Measurements from ENCODE around the gene FAM107B. TPM values are rescaled to one million over a fixed set of nuclear protein-coding genes. Genes with fewer than 3 reads are reported as not detected.

FAM107B gene
- total RNA-seq, 1 experiment from 2014 or later, result 144 TPM

- intact Hi-C loops (cut with micrococcal nuclease; ENCODE audit: unreplicated experiment), result no loop called here
- Histone ChIP-seq H3K4me2 (peak overlapping the region; percentile 44), H3F3A (ENCODE audit: insufficient read depth, low read depth) (no peaks in the 10 kb centered on the region; the same call in 1 of the 2 replicates), H2AFZ (peak overlapping the region; percentile 48; the same call in 1 of the 2 replicates), H3K4me3 (no peak overlapping the region), H3K79me2 (ENCODE audit: low read depth) (no peaks in the 10 kb centered on the region), H3K9me3 (ENCODE audit: insufficient read depth, low read depth) (no peaks in the 10 kb centered on the region), H3K36me3 (ENCODE audit: low read depth) (no peaks in the 10 kb centered on the region), H3K27ac (peak overlapping the region; percentile 29), H4K20me1 (ENCODE audit: insufficient read depth) (no peaks in the 10 kb centered on the region), H3K9me2 (ENCODE audit: insufficient read depth) (no peaks in the 10 kb centered on the region), H3K27me3 (ENCODE audit: insufficient read depth, low read depth) (no peaks in the 10 kb centered on the region), H3K4me1 (replicated peaks; ENCODE audit: insufficient read depth) (peaks cover 15% of the 10 kb centered on the region)
- BruUV-seq (replicated peaks), result no TSS peak
- ChIA-PET CTCF (interaction anchor here (0.7 kb wide), 1 partner anchor 25 kb away, joined by 5 read pairs; no protein-coding TSS in a partner anchor), POLR2A (ENCODE audit: unreplicated experiment) (no interaction called here)
- peak in 1 of 2 experiments; percentile 61 for DNase-seq
- TF ChIP-seq CTCF (conservative IDR thresholded peaks at IDR 0.05), result no peak; the same call in 1 of the 2 replicates
- no peak for TF ChIP-seq EZH2 (IDR thresholded peaks at IDR 0.05; ENCODE audit: low read depth)
Measured at GRCh38 chr10:14617852-14618251, 156.8 kb downstream of the FAM107B start.

- no peak overlapping the region for H3K4me3 ChIP-seq
- no peak for TF ChIP-seq EZH2 (IDR thresholded peaks at IDR 0.05; ENCODE audit: low read depth)
- no peak for TF ChIP-seq CTCF (conservative IDR thresholded peaks at IDR 0.05)
- no peak for DNase-seq
- ChIA-PET CTCF (interaction anchor here (0.7 kb wide), 1 partner anchor 26 kb away, joined by 5 read pairs; no protein-coding TSS in a partner anchor), POLR2A (ENCODE audit: unreplicated experiment) (no interaction called here)
- peaks cover 15% of the 10 kb centered on the region for H3K4me1 ChIP-seq (replicated peaks; ENCODE audit: insufficient read depth)
- no peaks in the 10 kb centered on the region for H3K79me2 ChIP-seq (ENCODE audit: low read depth)
- no peaks in the 10 kb centered on the region for H3K9me3 ChIP-seq (ENCODE audit: insufficient read depth, low read depth)
- H3K9me2 ChIP-seq (ENCODE audit: insufficient read depth), result no peaks in the 10 kb centered on the region
- H3K27me3 ChIP-seq (ENCODE audit: insufficient read depth, low read depth), result no peaks in the 10 kb centered on the region
- peak overlapping the region; percentile 48; the same call in 1 of the 2 replicates for H2AFZ ChIP-seq
- H3K36me3 ChIP-seq (ENCODE audit: low read depth), result no peaks in the 10 kb centered on the region
- peak overlapping the region; percentile 44; the same call in 1 of the 2 replicates for H3K4me2 ChIP-seq
- H4K20me1 ChIP-seq (ENCODE audit: insufficient read depth), result no peaks in the 10 kb centered on the region
- H3F3A ChIP-seq (ENCODE audit: insufficient read depth, low read depth), result no peaks in the 10 kb centered on the region; the same call in 1 of the 2 replicates
- intact Hi-C loops (cut with micrococcal nuclease; ENCODE audit: unreplicated experiment), result no loop called here
- peak overlapping the region; percentile 29 for H3K27ac ChIP-seq
- no TSS peak for BruUV-seq (replicated peaks)
Measured at GRCh38 chr10:14616955-14617730, 157.6 kb downstream of the FAM107B start.

- Histone ChIP-seq H3K79me2 (ENCODE audit: low read depth) (no peaks in the 10 kb centered on the region), H4K20me1 (ENCODE audit: insufficient read depth) (no peaks in the 10 kb centered on the region), H3K27me3 (ENCODE audit: insufficient read depth, low read depth) (no peaks in the 10 kb centered on the region), H3K36me3 (ENCODE audit: low read depth) (no peaks in the 10 kb centered on the region), H3K4me3 (no peak overlapping the region), H2AFZ (no peak overlapping the region), H3K9me3 (ENCODE audit: insufficient read depth, low read depth) (no peaks in the 10 kb centered on the region), H3K27ac (no peak overlapping the region), H3F3A (ENCODE audit: insufficient read depth, low read depth) (no peaks in the 10 kb centered on the region; the same call in 1 of the 2 replicates), H3K4me1 (replicated peaks; ENCODE audit: insufficient read depth) (peaks cover 15% of the 10 kb centered on the region), H3K4me2 (0 out of 2 replicates have a peak overlapping the region, but pooled peaks have one; percentile 44), H3K9me2 (ENCODE audit: insufficient read depth) (no peaks in the 10 kb centered on the region)
- TF ChIP-seq EZH2 (IDR thresholded peaks at IDR 0.05; ENCODE audit: low read depth), result no peak
- no peak for TF ChIP-seq CTCF (conservative IDR thresholded peaks at IDR 0.05)
- intact Hi-C loops (cut with micrococcal nuclease; ENCODE audit: unreplicated experiment), result no loop called here
- BruUV-seq (replicated peaks), result no TSS peak
- CTCF ChIA-PET, result no interaction called here
- POLR2A ChIA-PET (ENCODE audit: unreplicated experiment), result no interaction called here
- no peak for DNase-seq
Measured at GRCh38 chr10:14616465-14616864, 158.2 kb downstream of the FAM107B start.

Data from PC-9 (cell line).